HG02840 (cell line): ENCODE data around the gene EXOC6.
"Not testable (repeated sequence)": the region's sequence is repeated elsewhere in the genome, so short reads cannot be mapped to it uniquely, and the experiment has no call there.

Source experiments
- ATAC-seq: cut with Tn5 transposase; IDR thresholded peaks from one replicate; pipeline ENCODE4 v1.9.1; 2021; ENCODE audit warnings: mild to moderate bottlenecking, moderate library complexity, moderate number of reproducible peaks; ENCODE audit not compliant: unreplicated experiment, low FRiP score

The EXOC6 gene

DNA sequence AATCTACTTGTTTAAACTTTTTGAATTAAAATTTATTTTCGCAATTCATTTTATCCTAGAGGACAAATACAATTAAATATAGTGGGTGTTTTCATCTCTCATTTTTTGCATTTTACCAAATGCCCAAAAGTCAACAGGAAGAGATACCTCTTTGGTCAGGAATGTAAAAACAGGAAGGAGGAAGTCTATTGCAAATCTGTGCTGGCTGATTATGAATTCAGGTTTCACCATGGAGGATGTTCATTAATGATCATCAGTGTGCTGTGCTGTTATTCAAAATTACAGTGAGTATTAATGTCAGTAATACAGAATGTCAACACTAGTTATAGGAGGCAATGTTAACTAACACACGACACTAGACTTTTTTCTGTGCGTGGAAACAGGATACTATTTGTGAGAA is 24.7 kb downstream of the EXOC6 start:
- ATAC-seq = no peak

DNA sequence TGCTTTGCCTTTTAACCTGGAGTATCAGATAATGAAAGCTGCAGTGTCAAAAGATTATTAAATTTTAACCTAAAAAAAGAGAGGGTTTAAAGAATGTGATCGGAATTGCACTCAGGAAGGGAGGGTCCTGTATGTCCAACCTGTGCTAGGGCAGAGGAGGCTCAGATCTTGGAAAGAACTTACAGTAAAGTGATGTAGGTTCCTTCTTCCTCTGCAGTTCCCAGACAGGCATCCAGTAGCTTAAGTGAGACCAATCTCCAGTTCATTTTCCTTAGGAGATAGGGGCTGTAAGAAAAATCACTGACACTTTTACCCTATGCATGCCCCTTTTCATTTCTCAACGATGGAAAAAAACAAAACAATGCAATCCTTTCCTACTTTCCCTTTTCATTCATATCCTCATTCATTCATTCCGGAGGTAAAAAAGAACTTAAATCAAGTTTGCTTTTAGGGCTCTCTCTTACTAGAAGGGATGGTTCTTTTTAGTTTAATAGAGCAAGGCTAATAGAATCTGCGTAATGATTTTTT is 28.3 kb downstream of the EXOC6 start:
- ATAC-seq = no peak

DNA sequence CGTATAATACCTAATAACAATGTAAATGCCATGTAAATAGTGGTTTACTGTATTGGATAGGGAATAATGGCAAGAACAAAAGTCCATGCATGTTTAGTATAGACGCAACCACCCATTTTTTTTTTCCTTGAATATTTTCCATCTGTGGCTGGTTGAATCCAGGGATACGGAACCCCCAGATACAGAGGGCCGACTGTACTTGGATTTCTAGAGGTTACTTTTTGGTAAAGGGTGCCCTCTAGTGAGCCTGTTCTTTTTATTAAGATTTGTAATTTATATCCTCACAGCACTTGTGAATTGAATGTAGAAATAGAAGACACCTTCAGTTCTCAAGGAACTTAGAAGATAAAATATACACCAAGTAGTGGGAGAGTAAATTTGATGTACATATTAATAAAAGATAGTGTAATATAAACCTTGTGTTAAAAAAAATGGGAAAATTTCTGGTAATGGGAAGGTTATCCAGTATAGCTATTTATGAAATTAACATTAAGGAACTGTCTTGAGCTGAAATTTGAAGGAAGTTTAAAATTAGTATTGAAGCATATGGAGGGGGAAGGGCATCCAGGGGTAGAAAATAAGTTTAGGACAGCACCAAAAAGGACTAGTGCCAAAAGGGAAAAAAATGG is 32.0 kb downstream of the EXOC6 start:
- no peak for ATAC-seq

DNA sequence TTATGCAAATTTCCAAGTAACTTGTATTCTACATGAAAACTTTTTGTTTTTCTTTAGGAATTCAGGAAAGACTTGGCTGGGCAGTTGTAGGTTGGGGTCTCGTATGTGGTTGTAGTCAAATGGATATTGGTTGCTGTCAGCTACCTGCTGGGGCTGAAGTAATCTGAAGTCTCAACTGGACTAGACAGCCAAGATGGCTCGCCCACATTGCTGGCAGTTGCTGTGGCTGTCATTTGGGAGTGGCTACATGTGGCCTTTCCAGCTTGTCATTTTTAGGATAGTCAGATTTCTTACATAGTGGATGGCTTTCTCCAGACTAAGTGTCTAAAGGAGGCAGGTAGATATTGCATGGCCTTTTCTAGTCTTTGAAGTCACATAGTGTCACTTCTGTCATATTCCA is 32.6 kb downstream of the EXOC6 start:
- ATAC-seq = no peak

DNA sequence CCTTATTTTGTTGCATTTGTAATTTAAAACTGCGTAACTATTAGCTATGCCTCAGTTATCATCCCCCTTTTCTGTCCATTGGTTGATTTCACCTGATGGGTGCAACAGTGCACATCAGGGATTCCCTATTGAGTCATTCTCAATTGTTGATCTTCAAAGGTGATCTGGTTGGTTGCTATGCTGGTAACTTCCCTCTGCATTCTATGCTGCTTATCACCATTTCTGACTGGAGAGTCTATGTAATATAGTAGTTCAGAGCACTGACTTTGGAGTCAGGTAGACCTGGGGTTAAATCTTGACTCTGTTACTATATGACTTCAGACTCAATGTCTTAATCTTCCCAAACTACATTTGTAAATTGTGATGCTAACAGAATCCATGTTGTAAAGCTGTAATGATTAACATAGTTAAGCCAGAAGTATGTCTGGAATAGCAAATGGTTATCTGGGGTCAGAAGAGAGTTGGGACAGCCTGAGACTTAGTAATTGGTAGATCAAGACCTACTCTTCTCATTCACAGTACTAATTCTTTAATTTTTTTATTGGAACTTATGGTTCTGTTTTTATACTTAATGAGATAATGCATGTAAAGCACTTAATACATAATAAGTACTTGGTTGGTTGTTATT is 38.1 kb downstream of the EXOC6 start:
- no peak for ATAC-seq

DNA sequence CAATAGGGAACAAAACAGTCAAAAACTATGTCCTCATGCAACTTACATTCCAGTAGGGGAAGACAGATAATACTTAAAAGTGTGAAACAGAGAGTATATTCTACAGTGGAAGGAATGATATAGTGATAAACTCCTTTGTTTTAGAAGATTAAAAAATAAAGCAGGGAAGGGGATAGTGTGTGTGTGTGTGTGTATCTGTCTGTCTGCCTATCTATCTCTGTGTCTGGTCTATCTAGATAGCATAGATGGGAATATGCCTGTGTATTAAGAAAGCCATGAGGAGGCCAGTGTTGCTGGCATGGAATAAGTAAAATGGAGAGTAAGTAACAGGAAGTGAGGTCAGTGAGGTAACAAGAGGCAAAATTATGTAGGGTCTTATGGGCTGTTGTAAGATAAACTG is 42.2 kb downstream of the EXOC6 start:
- ATAC-seq = no peak

DNA sequence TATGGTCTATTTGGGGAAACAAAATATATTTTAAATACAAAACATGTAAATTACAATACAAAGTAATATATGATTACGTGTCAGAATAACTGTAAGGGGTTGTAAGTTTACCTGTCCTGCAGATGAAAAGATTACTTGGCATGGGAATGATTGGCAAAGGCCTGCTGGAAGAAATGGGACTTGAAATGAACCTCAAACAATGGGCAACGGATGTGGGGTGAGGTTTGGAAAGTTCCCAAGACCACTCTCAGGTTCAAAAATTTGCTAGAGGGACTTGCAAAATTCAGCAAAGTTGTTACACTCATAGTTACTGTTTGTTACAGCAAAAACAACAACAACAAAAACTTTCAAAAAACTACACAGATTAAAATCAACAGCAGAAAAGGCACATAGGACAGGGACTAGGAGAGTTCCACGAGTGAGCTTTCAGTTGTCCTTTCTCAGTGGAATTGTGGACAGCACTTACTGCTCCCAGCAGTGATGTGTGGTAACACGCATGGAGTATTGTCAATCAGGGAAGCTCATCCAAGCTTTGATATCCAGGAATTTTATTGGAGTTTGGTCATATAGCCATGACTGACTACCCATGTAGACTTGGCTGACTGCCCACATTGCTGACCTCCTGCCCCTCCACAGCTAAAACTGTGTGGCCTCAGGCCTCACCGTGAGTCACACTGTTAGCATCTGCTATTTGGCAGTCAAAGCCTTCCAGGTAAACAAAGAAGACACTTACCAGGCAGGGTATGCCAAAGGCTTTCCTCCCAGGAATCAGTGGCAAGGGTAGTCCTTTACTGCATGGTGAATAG is 43.8 kb downstream of the EXOC6 start:
- no peak for ATAC-seq

DNA sequence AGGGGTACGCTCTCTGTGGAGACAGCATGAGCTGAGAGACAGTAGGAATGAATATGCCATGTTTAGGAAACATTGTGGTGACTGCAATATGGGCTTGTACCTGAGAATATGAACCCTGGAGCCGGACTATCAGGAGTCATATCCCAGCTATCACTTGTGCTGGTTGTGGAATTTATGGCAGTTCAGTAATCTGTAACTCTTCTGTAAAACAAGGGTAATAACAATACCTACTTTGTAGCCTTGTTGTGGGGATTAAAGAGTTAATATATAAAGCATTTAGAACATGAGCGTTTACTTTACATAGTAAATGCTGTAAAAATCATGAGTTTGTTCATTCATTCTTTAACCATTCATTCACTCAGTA is 44.4 kb downstream of the EXOC6 start:
- no peak for ATAC-seq

DNA sequence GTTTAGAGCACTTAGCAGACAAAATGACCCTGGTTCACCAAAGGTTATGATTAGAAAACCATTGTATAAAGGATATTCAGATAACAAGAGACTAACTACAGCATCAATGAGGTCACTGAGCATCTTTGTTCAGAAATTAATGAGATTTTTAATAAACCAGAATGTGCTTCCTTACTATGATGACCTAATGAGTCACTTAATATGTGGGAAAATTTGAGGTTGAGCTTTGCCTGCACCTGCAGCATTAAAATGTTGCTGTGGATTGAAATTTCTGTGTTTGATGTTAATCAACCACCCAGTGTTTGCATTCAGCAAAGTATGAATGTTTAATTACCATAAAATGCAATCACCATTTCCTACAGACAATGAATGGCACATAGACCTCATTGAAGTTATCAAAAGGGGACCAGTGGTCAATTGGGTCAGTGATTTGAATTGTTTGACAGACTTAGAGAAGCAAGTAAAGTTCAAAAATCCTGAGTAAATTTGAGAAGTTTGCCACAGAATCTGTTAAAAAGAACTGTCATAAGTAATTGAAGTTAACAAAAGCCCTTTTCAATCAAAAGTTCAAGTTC is 45.8 kb downstream of the EXOC6 start:
- no peak for ATAC-seq

DNA sequence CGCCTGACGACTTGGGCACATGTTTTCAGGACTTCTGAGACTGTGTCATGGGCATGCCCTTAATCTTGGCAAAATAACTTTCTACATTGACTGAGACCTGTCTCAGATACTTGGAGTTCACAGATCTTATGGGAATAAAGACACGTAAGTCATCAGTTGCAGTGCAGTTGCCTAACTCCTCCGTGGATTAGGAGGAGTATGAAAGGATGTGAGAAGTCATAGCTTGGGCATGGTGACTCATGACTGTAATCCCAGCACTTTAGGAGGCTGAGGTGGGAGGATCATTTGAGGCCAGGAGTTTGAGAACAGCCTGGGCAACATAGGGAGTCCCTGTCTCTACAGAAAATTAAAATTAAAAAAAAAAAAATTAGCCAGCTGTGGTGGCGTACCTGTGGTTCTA is 49.6 kb downstream of the EXOC6 start:
- no peak for ATAC-seq

DNA sequence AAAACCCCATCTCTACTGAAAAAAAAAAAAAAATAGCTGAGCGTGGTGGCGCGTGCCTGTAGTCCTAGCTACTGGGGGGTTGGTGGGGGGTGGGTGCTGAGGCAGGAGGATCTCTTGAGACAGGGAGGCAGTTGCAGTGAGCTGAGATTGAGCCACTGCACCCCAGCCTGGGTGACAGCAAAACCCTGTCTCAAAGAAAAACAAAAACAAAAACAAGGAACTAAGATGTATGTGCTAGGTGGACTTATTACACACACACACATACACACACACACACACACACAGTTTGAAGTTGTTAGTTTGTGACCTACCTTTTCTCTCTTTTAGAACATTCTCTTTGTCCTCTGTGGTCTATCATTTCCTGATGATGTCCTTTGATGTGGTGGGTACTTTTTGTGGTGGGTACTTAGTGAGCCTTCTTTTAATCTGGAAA is 53.5 kb downstream of the EXOC6 start:
- no peak for ATAC-seq

DNA sequence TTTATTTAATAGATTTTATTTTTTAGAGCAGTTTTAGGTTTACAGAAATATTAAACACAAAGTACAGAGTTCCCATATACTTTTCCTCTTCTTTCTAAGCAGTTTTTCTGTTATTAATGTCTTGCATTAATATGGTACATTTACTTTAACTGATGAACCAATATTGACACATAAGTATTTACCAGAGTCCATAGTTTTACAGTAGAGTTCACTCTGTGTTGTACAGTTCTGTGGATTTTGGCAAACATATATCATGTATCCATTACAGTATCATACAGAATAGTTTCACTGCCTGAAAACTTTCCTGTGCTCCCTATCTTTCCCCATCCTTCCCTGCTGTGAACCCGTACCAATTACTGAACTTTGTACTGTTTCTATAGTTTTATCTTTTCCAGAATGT is 55.3 kb downstream of the EXOC6 start:
- ATAC-seq = no peak

DNA sequence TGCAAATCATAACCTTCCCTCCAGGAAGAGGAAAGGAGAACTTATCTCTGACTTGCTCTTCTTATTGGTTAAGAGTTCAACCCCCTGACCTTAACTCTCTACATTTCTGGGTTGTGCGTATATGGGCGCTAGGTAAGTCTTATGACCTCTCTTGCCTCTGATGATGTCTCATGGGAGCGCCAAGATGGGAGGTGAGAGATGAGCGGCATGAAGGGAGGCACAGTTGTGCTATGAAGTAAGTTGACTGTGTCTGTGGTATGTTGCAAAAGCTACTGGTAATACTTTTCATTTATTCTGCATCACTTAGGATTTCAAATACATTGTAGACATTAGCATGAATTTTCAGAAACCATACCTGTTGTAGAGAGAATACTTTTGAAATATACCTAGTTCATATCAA is 59.0 kb downstream of the EXOC6 start:
- ATAC-seq = no peak

DNA sequence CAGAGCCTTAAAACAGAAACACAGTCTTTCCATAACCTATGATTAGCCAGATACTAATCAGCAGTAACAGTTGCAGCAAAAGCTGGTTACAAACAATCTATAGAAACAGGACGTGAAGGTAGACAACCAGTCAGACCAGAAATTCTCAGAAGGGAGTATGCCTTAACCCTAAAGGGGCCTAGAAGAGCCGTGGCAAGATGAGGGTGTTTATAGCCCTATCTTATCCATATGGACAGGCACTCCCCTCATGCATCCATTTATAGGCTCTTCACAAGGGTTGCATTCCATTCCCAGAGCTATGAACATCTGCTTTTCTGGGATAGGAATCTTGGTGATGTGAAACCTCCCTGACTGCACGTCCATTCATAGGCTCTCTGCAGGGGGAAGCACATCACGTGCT is 64.3 kb downstream of the EXOC6 start:
- not testable (repeated sequence) for ATAC-seq

DNA sequence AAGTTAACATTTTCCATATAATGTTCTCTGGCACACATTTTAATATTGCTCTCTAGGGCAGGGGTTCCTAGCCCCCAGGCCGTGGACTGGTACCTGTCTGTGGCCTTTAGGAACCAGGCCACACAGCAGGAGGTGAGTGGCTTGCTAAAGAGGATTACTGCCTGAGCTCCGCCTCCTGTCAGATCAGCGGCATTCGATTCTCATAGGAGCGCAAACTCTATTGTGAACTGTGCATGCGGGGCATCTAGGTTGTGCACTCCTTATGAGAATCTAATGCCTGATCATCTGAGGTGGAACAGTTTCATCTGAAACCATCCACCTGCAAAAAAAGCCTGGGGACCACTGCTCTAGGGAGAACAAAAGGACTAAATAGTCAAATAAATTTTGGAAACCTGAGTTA is 65.7 kb downstream of the EXOC6 start:
- ATAC-seq = no peak

DNA sequence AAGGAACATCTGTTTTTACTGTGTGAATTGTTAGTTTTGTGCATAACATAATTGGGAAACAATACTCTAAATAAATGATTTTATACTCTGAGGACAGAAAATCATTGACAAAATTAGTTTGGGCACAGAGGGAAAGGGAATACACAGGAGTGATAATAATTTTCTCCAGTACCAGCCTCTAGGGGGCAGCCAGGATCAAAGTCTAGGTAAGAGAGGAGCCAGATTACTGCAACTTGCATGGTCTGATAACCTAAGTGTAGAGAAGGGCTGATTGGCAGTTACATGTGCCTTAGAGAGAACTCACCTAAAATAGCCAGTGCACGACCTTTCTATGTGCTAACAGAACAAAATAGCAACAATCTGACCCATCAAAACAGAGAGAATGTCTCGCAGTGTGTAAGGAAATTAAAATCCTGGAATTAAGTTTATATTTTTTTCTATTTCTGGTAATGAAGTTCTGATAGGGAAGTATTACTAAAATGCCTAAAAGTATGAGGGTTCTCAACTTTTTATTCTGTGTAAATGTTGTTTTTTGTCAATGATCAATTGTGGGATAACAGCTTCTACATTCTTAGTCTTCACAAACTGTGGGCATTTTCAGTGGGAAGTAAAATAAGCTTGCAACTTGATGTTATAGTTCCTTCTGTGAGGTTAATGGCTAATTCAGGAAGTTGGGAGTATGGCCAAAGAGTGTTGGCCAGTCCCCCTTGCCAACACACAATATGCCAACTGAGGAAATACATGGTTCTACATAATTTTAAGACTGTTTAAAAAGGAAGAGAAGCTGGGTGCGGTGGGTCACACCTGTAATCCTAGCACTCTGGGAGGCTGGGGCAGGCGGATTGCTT is 66.4 kb downstream of the EXOC6 start:
- no peak for ATAC-seq

DNA sequence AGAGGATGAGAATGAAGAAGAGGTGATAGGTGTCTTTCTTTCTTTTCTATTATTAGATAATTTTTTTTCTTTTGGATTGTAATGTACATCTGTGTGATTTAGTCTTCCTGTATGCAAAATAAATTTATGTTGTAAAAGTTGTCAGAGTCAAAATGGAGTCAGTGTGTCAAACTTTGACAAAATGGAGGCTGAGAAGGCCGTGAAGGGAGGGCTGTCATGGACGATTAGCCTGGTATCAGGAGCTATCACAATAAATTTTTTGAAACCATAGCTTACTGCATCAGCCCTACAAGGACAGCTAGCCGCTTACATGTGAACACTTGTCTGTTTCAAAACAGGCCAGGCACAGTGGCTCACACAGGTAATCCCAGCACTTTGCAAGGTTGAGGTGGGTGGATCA is 67.6 kb downstream of the EXOC6 start:
- no peak for ATAC-seq

DNA sequence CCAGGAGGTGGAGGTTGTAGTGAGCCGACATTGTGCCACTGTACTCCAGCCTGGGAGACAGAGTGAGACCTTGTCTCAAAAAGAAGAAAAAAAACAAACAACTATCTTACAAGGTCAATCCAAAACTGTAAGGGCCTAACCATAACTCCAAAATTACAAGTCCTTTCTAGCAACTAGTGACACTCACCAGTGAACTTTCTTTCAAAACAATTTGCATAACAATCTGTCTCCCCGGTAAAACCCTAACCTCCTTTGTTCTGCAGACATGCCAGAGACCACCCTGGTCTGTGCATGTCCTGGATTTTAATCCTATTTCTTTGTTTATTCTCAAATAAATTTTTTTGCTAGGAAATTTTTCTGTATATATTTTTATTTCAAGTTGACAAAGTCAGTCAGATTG is 68.1 kb downstream of the EXOC6 start:
- no peak for ATAC-seq

DNA sequence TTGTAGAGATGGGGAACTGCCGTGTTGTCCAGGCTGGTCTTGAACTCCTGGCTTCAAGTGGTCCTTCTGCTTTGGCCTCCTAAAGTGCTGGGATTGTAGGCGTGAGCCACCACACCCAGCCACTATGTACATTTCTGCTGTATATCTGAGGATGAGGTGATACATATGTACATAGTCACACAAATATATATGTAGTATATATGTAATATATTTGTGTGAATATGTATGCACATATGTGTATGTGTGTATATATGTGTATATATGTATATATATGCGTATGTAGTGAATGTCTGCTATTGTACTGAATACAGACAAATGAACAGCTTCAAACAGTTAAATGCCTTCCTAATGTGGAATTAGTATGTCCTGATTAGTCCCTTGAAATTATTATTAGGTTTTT is 70.3 kb downstream of the EXOC6 start:
- no peak for ATAC-seq

DNA sequence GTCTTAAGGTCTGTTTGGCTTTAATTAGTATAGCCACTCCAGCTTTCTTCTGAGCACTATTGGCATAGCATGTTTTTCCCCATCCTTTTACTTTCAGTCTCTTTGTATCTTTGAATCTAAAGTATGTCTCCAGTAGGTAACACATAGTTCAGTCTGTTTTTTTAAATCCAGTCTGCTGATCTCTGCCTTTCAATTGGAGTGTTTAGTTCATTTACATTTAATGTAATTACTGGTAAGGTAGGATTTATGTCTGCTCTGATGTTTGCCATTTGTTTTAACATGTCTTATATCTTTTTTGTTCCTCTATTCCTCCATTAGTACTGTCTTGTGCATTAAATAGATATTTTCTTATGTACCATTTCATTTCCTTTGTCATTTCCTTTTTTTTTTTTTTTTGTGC is 72.5 kb downstream of the EXOC6 start:
- no peak for ATAC-seq
